CD4-positive, CD25-positive, alpha-beta regulatory T cell (primary cell): ENCODE results near the gene ZNF414. TPM values are rescaled to one million over a fixed set of nuclear protein-coding genes. Genes with fewer than 3 reads are reported as not detected.
A peak's percentile ranks its signal among the peaks of the same experiment; 100 is the strongest.

Experiments used
- ATAC-seq, 2 donors: fragments of 150-1000 bp; cut with Tn5 transposase; one replicate each; pipeline ENCODE4 v1.10.0; 2021; ENCODE audit warnings: low read depth in 2 of 2, moderate number of reproducible peaks in 2 of 2, moderate library complexity in 1 of 2
- DNase-seq, 3 donors: peaks; one replicate each; pipeline versions ENCODE4 v3.0.0 to v3.0.0-alpha.2; 2012 to 2022; ENCODE audit warnings: mixed read lengths in 1 of 3
- H3K27ac ChIP-seq: one replicate; pipeline ENCODE4 v1.7.0; 2013; ENCODE audit warnings: mild to moderate bottlenecking, low read length; ENCODE audit not compliant: insufficient read depth, poor library complexity, severe bottlenecking
- H3K27me3 ChIP-seq: one replicate; pipeline ENCODE4 v1.7.0; 2013; ENCODE audit warnings: low read length; ENCODE audit not compliant: control insufficient read depth, insufficient read depth
- H3K36me3 ChIP-seq: one replicate; pipeline ENCODE4 v1.7.0; 2013; ENCODE audit warnings: mild to moderate bottlenecking, low read length, moderate library complexity; ENCODE audit not compliant: control insufficient read depth, insufficient read depth
- H3K4me1 ChIP-seq: 2 replicates; pipeline ENCODE4 v1.7.0; 2013; ENCODE audit warnings: mild to moderate bottlenecking, low read length; ENCODE audit not compliant: insufficient read depth, control insufficient read depth, poor library complexity, severe bottlenecking
- H3K4me3 ChIP-seq: one replicate; pipeline ENCODE4 v1.7.0; 2013; ENCODE audit warnings: low read depth, mild to moderate bottlenecking, low read length, moderate library complexity
- H3K9me3 ChIP-seq, 2 experiments: 1 replicate in 1 of 2; 2 replicates in 1 of 2; pipeline ENCODE4 v1.7.0; 2013; ENCODE audit warnings: low read length in 2 of 2, mild to moderate bottlenecking in 1 of 2, moderate library complexity in 1 of 2; ENCODE audit not compliant: control insufficient read depth in 2 of 2
- H3K27ac Mint-ChIP-seq, 3 donors: one replicate each; pipeline ENCODE4 v1.8.0; 2020 to 2022; ENCODE audit warnings: mild to moderate bottlenecking in 3 of 3, mixed read lengths in 3 of 3, moderate library complexity in 2 of 3
- H3K27me3 Mint-ChIP-seq: one replicate; pipeline ENCODE4 v1.8.0; 2022; ENCODE audit warnings: mild to moderate bottlenecking, mixed read lengths
- H3K36me3 Mint-ChIP-seq: one replicate; pipeline ENCODE4 v1.8.0; 2020; ENCODE audit warnings: mixed read lengths
- H3K4me1 Mint-ChIP-seq, 4 donors: one replicate each; pipeline ENCODE4 v1.8.0; 2020 to 2022; ENCODE audit warnings: mixed read lengths in 4 of 4, mild to moderate bottlenecking in 1 of 4
- H3K4me3 Mint-ChIP-seq, 4 donors: one replicate each; pipeline ENCODE4 v1.8.0; 2020 to 2022; ENCODE audit warnings: mild to moderate bottlenecking in 4 of 4, mixed read lengths in 4 of 4, moderate library complexity in 3 of 4
- H3K9me3 Mint-ChIP-seq, 7 donors: one replicate each; pipeline ENCODE4 v1.8.0; 2020 to 2022; ENCODE audit warnings: mixed read lengths in 7 of 7, mild to moderate bottlenecking in 3 of 7, moderate library complexity in 2 of 7
- polyA plus RNA-seq, 4 donors: library from polyadenylated mRNA; unstranded; fragments of 300-500 nt; fragmentation: Illumina TruSeq; gene quantifications; one replicate each; pipeline ENCODE4 v1.2.3, GENCODE V29; 2021
- total RNA-seq: library from RNA; stranded (reverse); gene quantifications from one replicate; pipeline ENCODE4 v1.2.3, GENCODE V29; 2022

Gene ZNF414
- total and polyA plus RNA-seq, 5 donors from 2014 or later, result 9.7 to 35.1 (median 12.9) TPM

GRCh38 chr19:8469613-8470368 lies 44.2 kb downstream of the ZNF414 start:
- H3K27me3 Mint-ChIP-seq, result no peaks in the 10 kb centered on the region
- peaks cover 63% of the 10 kb centered on the region for H3K36me3 Mint-ChIP-seq
- no peaks in the 10 kb centered on the region for H3K4me1 ChIP-seq
- no peak overlapping the region for H3K4me3 ChIP-seq
- H3K27me3 ChIP-seq, result no peaks in the 10 kb centered on the region
- H3K4me1 Mint-ChIP-seq, result peaks cover 10 to 24% (median 14%) of the 10 kb centered on the region in 4 donors
- no peaks in the 10 kb centered on the region for H3K9me3 Mint-ChIP-seq
- H3K4me3 Mint-ChIP-seq, result peak overlapping the region in 1 of 4 donors; percentile 18
- peak overlapping the region in 2 of 3 donors; percentile 23 to 63 for H3K27ac Mint-ChIP-seq
- DNase-seq (no peak), ATAC-seq (no peak)
- H3K9me3 ChIP-seq, result no peaks in the 10 kb centered on the region
- H3K36me3 ChIP-seq, result peaks cover 95% of the 10 kb centered on the region
- no peak overlapping the region for H3K27ac ChIP-seq

DNA sequence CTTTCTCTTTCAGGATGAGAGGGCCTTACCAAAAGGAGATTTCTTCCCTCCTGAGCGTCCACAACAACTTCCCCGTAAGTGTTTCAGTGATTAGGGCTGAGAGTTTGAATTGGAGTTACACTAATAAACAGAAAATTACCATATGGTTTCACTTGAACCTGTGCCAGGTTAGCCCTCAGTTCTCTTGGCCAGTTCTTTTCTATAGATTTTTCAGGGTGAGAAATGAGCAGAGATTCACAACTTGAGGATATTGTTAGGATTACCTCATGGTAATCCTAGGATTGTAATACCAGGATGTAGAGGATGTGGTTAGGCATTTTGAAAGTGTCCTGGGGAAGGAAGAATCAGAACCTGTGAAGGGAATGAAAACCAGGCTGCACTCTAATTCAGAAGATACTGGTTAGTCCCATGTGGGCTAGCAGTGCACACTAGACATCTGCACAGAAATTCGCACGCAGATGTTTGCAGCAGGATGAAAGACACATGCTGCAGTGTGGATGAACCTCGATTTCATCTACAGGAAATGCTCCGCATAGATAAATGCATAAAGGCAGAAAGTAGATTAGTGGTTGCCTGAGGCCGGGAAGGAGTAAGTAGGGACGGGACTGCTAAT lies 45.1 kb downstream of the ZNF414 start:
- no peak overlapping the region for H3K4me3 ChIP-seq
- ATAC-seq, result no peak
- no peaks in the 10 kb centered on the region for H3K4me1 ChIP-seq
- H3K27ac Mint-ChIP-seq, result peak overlapping the region in 2 of 3 donors; percentile 36 to 51
- DNase-seq, result no peak
- H3K36me3 ChIP-seq, result peaks cover 95% of the 10 kb centered on the region
- peak overlapping the region in 1 of 4 donors; percentile 18 for H3K4me3 Mint-ChIP-seq
- H3K9me3 Mint-ChIP-seq, result no peaks in the 10 kb centered on the region
- no peak overlapping the region for H3K27ac ChIP-seq
- no peaks in the 10 kb centered on the region for H3K27me3 ChIP-seq
- peaks cover 3 to 21% (median 12%) of the 10 kb centered on the region in 4 donors for H3K4me1 Mint-ChIP-seq
- no peaks in the 10 kb centered on the region for H3K9me3 ChIP-seq
- no peaks in the 10 kb centered on the region for H3K27me3 Mint-ChIP-seq
- H3K36me3 Mint-ChIP-seq, result peaks cover 63% of the 10 kb centered on the region

GRCh38 chr19:8468124-8468523 lies 45.8 kb downstream of the ZNF414 start:
- DNase-seq (no peak), ATAC-seq (no peak)
- H3K27me3 ChIP-seq, result no peaks in the 10 kb centered on the region
- no peak overlapping the region for H3K27ac ChIP-seq
- H3K4me1 ChIP-seq, result no peaks in the 10 kb centered on the region
- Mint-ChIP-seq H3K9me3 (no peaks in the 10 kb centered on the region), H3K36me3 (peaks cover 61% of the 10 kb centered on the region), H3K4me3 (no peak overlapping the region), H3K27me3 (no peaks in the 10 kb centered on the region), H3K4me1 (peaks cover 5 to 19% (median 12%) of the 10 kb centered on the region in 4 donors), H3K27ac (peak overlapping the region in 1 of 3 donors; percentile 28)
- no peak overlapping the region for H3K4me3 ChIP-seq
- H3K9me3 ChIP-seq, result no peaks in the 10 kb centered on the region
- peaks cover 97% of the 10 kb centered on the region for H3K36me3 ChIP-seq

DNA sequence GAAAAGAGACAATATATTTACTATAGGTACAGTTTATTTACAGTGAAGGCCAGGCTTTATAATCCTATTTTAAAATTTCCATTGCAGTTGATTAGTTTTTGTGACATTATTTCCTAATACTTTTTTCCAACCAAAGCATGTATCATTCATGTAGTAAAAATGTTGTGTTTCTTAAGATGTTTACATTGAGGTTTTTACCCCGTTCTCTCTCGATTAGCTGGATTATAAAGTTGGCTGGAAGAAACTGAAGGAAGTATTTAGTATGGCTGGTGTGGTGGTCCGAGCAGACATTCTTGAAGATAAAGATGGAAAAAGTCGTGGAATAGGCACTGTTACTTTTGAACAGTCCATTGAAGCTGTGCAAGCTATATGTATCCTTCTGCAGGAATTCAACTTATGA lies 47.9 kb downstream of the ZNF414 start:
- Mint-ChIP-seq H3K27ac (peak overlapping the region in 1 of 3 donors; percentile 25), H3K4me3 (no peak overlapping the region), H3K4me1 (peaks cover 15 to 34% (median 23%) of the 10 kb centered on the region in 4 donors), H3K9me3 (no peaks in the 10 kb centered on the region), H3K27me3 (no peaks in the 10 kb centered on the region), H3K36me3 (peaks cover 60% of the 10 kb centered on the region)
- H3K36me3 ChIP-seq, result peaks cover 90% of the 10 kb centered on the region
- no peaks in the 10 kb centered on the region for H3K27me3 ChIP-seq
- ATAC-seq (no peak), DNase-seq (no peak)
- H3K4me3 ChIP-seq, result no peak overlapping the region
- H3K4me1 ChIP-seq, result peaks cover under 1% of the 10 kb centered on the region
- no peaks in the 10 kb centered on the region for H3K9me3 ChIP-seq
- no peak overlapping the region for H3K27ac ChIP-seq

DNA sequence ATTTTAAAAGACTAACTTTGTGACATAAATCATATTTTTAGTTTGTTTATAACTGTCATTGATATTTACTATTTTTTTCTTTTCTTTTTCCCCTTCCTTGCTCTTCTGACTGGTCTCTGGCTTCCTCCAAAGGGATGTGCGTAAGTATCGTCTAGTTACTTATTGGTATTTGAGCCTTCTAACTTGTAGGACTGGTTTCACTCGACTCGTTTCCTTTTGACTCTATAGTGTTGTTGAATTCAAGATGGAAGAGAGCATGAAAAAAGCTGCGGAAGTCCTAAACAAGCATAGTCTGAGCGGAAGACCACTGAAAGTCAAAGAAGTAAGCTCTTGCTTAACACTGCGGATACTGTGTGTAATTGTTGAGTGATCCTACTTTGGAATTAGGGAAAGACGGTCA lies 50.6 kb downstream of the ZNF414 start:
- no peak for ATAC-seq
- no peak overlapping the region for H3K4me3 Mint-ChIP-seq
- H3K27me3 Mint-ChIP-seq, result no peaks in the 10 kb centered on the region
- H3K27me3 ChIP-seq, result no peaks in the 10 kb centered on the region
- H3K4me1 ChIP-seq, result peaks cover 12% of the 10 kb centered on the region
- no peaks in the 10 kb centered on the region for H3K9me3 Mint-ChIP-seq
- peaks cover 57% of the 10 kb centered on the region for H3K36me3 Mint-ChIP-seq
- no peak overlapping the region for H3K27ac Mint-ChIP-seq
- H3K27ac ChIP-seq, result no peak overlapping the region
- peaks cover 36 to 61% (median 41%) of the 10 kb centered on the region in 4 donors for H3K4me1 Mint-ChIP-seq
- H3K4me3 ChIP-seq, result no peak overlapping the region
- no peaks in the 10 kb centered on the region for H3K9me3 ChIP-seq
- DNase-seq, result no peak
- H3K36me3 ChIP-seq, result peaks cover 77% of the 10 kb centered on the region

DNA sequence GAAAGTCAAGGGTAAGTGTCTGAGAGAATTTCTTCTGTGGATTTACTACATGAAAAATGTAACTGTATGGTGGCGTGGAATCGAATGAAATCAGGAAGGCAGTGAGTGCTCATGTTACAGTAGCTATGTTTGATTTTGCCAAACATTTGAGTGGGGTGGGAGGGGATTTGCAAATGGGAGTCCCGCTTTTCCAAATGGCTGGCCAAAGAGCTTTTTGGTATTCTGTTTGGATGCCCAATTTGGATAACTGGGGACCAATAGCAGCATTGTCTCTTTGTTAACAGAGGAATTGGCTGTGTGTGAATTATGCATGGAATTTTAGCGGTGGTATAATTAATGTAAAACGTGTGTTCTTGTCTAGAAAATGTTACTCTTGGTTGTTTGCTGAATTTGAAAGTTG lies 51.4 kb downstream of the ZNF414 start:
- peak overlapping the region in 1 of 3 donors; percentile 0 for H3K27ac Mint-ChIP-seq
- peaks cover 39 to 68% (median 48%) of the 10 kb centered on the region in 4 donors for H3K4me1 Mint-ChIP-seq
- no peak for ATAC-seq

DNA sequence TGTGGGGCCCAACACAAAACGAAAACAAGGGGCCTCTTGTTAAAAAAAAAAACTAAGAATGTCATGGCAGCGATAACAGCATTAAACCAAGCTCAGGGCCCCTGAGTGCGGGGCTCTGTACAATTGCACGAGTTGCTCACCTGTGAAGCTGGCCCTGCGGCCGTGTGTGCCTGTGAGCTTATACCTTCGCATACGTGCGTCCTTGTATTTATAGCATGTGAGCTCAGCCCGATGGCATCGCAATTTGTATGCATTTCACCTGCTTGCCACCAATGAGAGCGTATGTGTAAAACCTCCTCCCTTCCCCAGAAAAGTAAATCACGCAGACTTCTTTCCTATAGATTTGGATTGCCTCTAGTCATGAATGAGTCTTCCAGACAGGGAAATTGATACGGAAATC lies 52.1 kb downstream of the ZNF414 start:
- peaks cover 44 to 72% (median 49%) of the 10 kb centered on the region in 4 donors for H3K4me1 Mint-ChIP-seq
- no peak for DNase-seq
- peaks cover 44% of the 10 kb centered on the region for H3K36me3 Mint-ChIP-seq

More for the DNA sequence above, 51.4 kb downstream of the ZNF414 start:
- no peak for DNase-seq
- H3K36me3 ChIP-seq, result peaks cover 77% of the 10 kb centered on the region
- no peak overlapping the region for H3K27ac ChIP-seq
- no peaks in the 10 kb centered on the region for H3K9me3 Mint-ChIP-seq
- H3K27me3 ChIP-seq, result no peaks in the 10 kb centered on the region
- peaks cover 51% of the 10 kb centered on the region for H3K36me3 Mint-ChIP-seq
- peaks cover 18% of the 10 kb centered on the region for H3K4me1 ChIP-seq
- no peak overlapping the region for H3K4me3 ChIP-seq
- no peak overlapping the region for H3K4me3 Mint-ChIP-seq
- H3K9me3 ChIP-seq, result no peaks in the 10 kb centered on the region
- no peaks in the 10 kb centered on the region for H3K27me3 Mint-ChIP-seq

More for the DNA sequence above, 52.1 kb downstream of the ZNF414 start:
- H3K27me3 ChIP-seq, result no peaks in the 10 kb centered on the region
- H3K36me3 ChIP-seq, result peaks cover 77% of the 10 kb centered on the region
- no peaks in the 10 kb centered on the region for H3K27me3 Mint-ChIP-seq
- no peaks in the 10 kb centered on the region for H3K9me3 Mint-ChIP-seq
- no peak overlapping the region for H3K27ac ChIP-seq
- no peak overlapping the region for H3K4me3 ChIP-seq
- H3K9me3 ChIP-seq, result no peaks in the 10 kb centered on the region
- H3K4me3 Mint-ChIP-seq, result no peak overlapping the region
- H3K27ac Mint-ChIP-seq, result peak overlapping the region in 1 of 3 donors; percentile 26
- H3K4me1 ChIP-seq, result peaks cover 23% of the 10 kb centered on the region
- no peak for ATAC-seq
